Uterus (tissue), 2 donors: ENCODE data around the gene FBXO47.

Experiments used
- POLR2A ChIP-seq, 2 donors: fragments of 450-650 bp; IDR thresholded peaks; one replicate each; pipeline ENCODE4 v1.6.1; 2016; ENCODE audit warnings: antibody characterized with exemption in 2 of 2, mild to moderate bottlenecking in 1 of 2, moderate library complexity in 1 of 2
- TF ChIP-seq, protein P1 (sequence below), 4 experiments: fragments of 200-600 bp in 2 of 4; fragments of 450-650 bp in 2 of 4; sonication (generic) in 2 of 4; IDR thresholded peaks; one replicate each; pipeline ENCODE4 v1.5.1; 2016 to 2019; ENCODE audit warnings: antibody characterized with exemption in 4 of 4, mild to moderate bottlenecking in 2 of 4, moderate library complexity in 1 of 4

DNA sequence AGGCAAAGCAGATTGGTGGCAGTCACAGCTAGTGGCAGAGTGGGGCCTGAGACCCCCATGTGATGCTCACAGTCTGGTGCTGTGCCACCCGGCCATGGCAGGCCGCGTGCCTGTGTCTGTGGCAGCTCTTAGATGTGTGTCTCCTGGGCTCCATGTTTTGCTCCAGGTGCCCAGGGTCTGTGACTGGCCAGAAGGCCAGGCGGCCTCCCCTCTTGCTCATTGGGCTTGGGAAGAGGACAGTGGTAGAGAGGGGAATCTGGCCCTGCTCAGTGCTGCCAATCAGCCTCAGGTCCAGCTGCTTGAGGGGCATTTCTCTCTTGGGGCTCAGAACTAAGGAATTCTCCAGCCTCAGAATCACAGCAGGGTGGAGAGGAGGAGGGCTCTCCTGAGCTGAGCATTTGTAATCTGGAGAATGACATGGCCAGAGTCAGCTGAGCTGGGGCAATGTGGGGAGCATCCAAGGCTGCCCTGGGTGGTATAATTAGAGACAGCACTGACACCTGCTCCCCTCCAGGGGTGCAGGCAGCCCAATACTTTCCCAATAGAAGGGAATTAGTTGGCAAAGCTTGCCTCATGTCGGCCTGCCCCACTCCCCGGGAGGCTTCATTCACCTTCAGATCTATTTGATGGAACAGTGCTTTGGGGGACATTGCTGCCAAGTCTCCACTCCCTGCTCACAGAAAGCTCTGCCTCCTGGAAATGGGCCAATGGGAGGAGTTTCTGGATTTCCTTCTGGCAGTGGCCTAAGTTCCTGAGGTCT, 44.5 kb downstream of the FBXO47 start:
- TF ChIP-seq, protein P1, sequence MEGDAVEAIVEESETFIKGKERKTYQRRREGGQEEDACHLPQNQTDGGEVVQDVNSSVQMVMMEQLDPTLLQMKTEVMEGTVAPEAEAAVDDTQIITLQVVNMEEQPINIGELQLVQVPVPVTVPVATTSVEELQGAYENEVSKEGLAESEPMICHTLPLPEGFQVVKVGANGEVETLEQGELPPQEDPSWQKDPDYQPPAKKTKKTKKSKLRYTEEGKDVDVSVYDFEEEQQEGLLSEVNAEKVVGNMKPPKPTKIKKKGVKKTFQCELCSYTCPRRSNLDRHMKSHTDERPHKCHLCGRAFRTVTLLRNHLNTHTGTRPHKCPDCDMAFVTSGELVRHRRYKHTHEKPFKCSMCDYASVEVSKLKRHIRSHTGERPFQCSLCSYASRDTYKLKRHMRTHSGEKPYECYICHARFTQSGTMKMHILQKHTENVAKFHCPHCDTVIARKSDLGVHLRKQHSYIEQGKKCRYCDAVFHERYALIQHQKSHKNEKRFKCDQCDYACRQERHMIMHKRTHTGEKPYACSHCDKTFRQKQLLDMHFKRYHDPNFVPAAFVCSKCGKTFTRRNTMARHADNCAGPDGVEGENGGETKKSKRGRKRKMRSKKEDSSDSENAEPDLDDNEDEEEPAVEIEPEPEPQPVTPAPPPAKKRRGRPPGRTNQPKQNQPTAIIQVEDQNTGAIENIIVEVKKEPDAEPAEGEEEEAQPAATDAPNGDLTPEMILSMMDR (IDR thresholded peaks at IDR 0.05): no peak
- no peak for TF ChIP-seq POLR2A (IDR thresholded peaks at IDR 0.05)
